Astrocyte of the cerebellum (primary cell): ENCODE data around the gene HTR1D.

Source experiments
- DNase-seq: peaks from one replicate; pipeline ENCODE4 v3.0.0-alpha.2; 2011; ENCODE audit warnings: low read depth
- H3K4me3 ChIP-seq: 2 replicates; pipeline ENCODE4 v1.5.1; 2011; ENCODE audit warnings: mild to moderate bottlenecking, low read depth, low read length, moderate library complexity
- in situ Hi-C: cut with HindIII; loops from 2 replicates; pipeline ENCODE4 v1.10.0; 2017; ENCODE audit warnings: low sequenced_read_pairs
- TF ChIP-seq, protein P1 (sequence below): IDR thresholded peaks from 2 replicates; pipeline ENCODE4 v1.5.1; 2012; ENCODE audit warnings: low read length, low read depth, moderate library complexity, mild to moderate bottlenecking; ENCODE audit errors: missing control alignments

Gene HTR1D

DNA sequence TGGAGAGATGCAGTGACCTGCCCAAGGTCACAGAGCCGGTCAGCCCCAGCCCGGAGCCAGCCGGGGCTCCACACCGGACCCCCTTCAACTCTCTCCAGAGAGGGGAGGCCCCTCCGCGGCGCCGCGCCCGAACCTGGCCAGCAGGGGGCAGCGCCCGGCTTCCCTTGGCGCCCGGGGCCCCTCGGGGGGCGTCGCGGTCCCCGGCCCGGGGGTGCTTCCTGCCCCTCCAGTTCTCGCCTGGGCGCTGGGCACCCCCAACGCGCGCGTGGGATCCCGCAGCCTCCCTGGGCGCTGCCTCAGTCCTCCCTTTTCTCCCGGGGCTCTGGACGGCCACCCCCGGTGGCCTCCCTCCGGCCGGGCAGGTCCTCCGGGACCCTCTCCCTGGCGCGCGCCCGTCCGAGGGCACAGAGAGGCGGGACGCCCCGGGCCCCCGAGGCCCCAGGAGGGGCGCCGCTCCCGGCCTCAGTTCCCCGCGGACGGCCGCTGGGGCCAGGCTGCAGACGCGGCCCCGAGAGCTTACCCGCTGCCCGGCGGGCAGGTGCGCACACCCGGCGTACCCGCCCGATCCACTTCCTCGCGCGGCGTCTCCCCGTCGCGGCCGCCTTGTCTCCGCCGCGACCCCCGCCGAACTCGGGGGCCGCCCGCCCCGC lies 406 bp downstream of the HTR1D start:
- no peak for DNase-seq
- H3K4me3 ChIP-seq, result peak overlapping the region; percentile 37
- in situ Hi-C loops, result no loop called here
- TF ChIP-seq, protein P1, sequence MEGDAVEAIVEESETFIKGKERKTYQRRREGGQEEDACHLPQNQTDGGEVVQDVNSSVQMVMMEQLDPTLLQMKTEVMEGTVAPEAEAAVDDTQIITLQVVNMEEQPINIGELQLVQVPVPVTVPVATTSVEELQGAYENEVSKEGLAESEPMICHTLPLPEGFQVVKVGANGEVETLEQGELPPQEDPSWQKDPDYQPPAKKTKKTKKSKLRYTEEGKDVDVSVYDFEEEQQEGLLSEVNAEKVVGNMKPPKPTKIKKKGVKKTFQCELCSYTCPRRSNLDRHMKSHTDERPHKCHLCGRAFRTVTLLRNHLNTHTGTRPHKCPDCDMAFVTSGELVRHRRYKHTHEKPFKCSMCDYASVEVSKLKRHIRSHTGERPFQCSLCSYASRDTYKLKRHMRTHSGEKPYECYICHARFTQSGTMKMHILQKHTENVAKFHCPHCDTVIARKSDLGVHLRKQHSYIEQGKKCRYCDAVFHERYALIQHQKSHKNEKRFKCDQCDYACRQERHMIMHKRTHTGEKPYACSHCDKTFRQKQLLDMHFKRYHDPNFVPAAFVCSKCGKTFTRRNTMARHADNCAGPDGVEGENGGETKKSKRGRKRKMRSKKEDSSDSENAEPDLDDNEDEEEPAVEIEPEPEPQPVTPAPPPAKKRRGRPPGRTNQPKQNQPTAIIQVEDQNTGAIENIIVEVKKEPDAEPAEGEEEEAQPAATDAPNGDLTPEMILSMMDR, result peak; percentile 54

GRCh38 chr1:23215751-23216449 lies 1.4 kb downstream of the HTR1D start:
- TF ChIP-seq, protein P1, result no peak
- in situ Hi-C loops, result no loop called here
- no peak overlapping the region for H3K4me3 ChIP-seq
- no peak for DNase-seq

DNA sequence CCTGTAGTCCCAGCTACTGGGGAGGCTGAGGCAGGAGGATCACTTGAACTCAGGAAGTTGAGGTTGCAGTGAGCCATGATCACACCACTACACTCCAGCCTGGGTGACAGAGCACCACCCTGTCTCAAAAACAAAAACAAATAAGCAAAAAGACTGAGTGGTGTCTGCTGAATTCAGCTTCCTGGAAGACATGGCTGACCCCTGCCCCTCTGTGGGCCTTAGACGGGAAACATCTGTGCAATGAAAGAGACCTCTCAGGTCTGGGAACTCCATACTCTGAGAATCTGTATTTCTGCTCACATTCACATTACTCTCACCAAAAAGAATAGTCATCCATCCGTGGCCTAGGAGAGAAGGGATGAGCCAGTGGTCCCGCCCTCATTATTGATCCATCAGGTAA lies 2.0 kb downstream of the HTR1D start:
- in situ Hi-C loops, result no loop called here
- H3K4me3 ChIP-seq, result no peak overlapping the region
- TF ChIP-seq, protein P1, result no peak
- DNase-seq, result no peak

- no peak overlapping the region for H3K4me3 ChIP-seq
- in situ Hi-C loops, result no loop called here
- TF ChIP-seq, protein P1, result no peak
- no peak for DNase-seq
Measured at GRCh38 chr1:23214640-23215039, 2.7 kb downstream of the HTR1D start.

DNA sequence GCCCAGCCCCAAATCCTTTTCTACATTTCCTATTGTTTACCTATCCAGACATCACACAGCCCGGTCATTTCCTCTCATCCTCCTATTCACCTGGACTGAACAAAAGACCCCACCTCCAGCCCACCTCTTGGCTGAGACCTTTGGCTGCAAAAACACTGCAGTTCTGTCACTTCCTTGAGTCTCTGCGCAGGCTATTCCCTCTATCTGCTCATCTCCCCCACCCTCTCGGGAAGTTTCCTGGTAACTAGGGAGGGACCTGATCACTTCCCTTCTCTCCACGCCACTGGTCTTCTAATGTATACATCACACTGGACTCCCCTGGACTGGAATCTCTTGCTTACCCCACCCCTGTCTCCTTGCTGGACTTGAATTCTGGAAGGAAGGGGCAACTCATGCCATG lies 5.3 kb downstream of the HTR1D start:
- in situ Hi-C loops, result no loop called here
- no peak for DNase-seq
- TF ChIP-seq, protein P1, result no peak
- H3K4me3 ChIP-seq, result no peak overlapping the region

DNA sequence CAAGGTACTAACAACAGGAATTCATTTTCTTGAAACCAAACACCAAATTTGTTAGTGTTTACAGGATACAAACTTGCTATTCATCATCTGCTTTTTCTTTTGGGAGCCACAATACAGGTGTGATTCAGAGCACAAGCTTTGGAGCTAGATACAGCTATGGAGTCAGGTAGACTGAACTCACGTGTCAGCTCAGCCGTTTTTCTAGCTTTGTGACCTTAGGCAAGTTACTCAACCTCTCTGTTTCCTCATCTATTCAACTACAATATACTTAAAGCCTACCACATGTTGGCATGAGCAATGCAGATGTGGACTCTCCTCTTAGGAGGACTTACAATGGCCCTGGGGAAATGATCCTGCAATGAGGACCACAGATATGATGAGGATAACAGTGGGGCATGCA lies 6.3 kb downstream of the HTR1D start:
- in situ Hi-C loops, result no loop called here
- no peak for DNase-seq
- TF ChIP-seq, protein P1, result no peak
- H3K4me3 ChIP-seq, result no peak overlapping the region
